ENCODE data around the gene COL6A2.

DNA sequence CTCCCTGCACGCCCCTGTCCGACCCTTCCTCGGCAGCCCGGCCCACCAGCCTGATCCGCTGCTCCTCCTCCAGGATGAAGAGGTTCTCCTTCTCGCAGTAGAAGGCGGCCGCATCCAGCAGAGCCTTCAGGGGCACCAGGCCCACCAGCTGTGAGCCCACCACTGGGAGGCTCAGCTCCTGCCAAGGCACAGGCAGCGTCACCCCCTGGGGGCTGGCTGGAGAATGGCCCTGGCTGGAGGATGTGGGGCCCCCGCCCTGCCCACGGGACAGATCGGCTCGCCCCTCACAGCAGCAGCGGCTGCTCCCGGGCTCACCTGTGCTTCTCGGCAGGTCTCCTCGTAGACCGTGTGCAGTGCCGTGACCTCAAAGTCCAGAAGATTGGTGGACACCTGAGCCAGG, 52.2 kb downstream of the COL6A2 start:
- no peak for TF ChIP-seq POLR2A (IDR thresholded peaks at IDR 0.05)
- TF ChIP-seq, protein P1, sequence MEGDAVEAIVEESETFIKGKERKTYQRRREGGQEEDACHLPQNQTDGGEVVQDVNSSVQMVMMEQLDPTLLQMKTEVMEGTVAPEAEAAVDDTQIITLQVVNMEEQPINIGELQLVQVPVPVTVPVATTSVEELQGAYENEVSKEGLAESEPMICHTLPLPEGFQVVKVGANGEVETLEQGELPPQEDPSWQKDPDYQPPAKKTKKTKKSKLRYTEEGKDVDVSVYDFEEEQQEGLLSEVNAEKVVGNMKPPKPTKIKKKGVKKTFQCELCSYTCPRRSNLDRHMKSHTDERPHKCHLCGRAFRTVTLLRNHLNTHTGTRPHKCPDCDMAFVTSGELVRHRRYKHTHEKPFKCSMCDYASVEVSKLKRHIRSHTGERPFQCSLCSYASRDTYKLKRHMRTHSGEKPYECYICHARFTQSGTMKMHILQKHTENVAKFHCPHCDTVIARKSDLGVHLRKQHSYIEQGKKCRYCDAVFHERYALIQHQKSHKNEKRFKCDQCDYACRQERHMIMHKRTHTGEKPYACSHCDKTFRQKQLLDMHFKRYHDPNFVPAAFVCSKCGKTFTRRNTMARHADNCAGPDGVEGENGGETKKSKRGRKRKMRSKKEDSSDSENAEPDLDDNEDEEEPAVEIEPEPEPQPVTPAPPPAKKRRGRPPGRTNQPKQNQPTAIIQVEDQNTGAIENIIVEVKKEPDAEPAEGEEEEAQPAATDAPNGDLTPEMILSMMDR (IDR thresholded peaks at IDR 0.05) = no peak

Data from right lobe of liver (tissue), 4 donors.